NCI-H774 (cell line): ENCODE measurements around the gene RAD50.
"Not testable (repeated sequence)": the region's sequence is repeated elsewhere in the genome, so short reads cannot be mapped to it uniquely, and the experiment has no call there.

Experiments used
- DNase-seq: peaks from one replicate; lab custom pipeline; 2025; lab: John Stamatoyannopoulos, UW

RAD50 gene

GRCh38 chr5:132557478-132558172 lies 848 bp downstream of the RAD50 start:
- DNase-seq, result no peak

GRCh38 chr5:132559383-132560060 lies 2.7 kb downstream of the RAD50 start:
- DNase-seq, result no peak

GRCh38 chr5:132561601-132562000 lies 4.8 kb downstream of the RAD50 start:
- DNase-seq, result no peak

GRCh38 chr5:132564555-132564954 lies 7.8 kb downstream of the RAD50 start:
- not testable (repeated sequence) for DNase-seq

- DNase-seq, result no peak
Measured at GRCh38 chr5:132566657-132567056, 9.9 kb downstream of the RAD50 start.

- no peak for DNase-seq
Measured at GRCh38 chr5:132576123-132576522, 19.3 kb downstream of the RAD50 start.

GRCh38 chr5:132584560-132584959 lies 27.8 kb downstream of the RAD50 start:
- DNase-seq, result not testable (repeated sequence)

- no peak for DNase-seq
Measured at GRCh38 chr5:132586063-132586462, 29.3 kb downstream of the RAD50 start.

GRCh38 chr5:132589467-132589866 lies 32.7 kb downstream of the RAD50 start:
- no peak for DNase-seq

- no peak for DNase-seq
Measured at GRCh38 chr5:132591145-132591544, 34.4 kb downstream of the RAD50 start.

- no peak for DNase-seq
Measured at GRCh38 chr5:132592521-132592920, 35.7 kb downstream of the RAD50 start.

- no peak for DNase-seq
Measured at GRCh38 chr5:132594170-132594569, 37.4 kb downstream of the RAD50 start.

GRCh38 chr5:132595624-132596023 lies 38.8 kb downstream of the RAD50 start:
- DNase-seq, result no peak

- no peak for DNase-seq
Measured at GRCh38 chr5:132601071-132601728, 44.4 kb downstream of the RAD50 start.

GRCh38 chr5:132607095-132607494 lies 50.3 kb downstream of the RAD50 start:
- DNase-seq, result no peak

GRCh38 chr5:132608107-132608506 lies 51.3 kb downstream of the RAD50 start:
- no peak for DNase-seq

- no peak for DNase-seq
Measured at GRCh38 chr5:132611965-132612364, 55.2 kb downstream of the RAD50 start.

- DNase-seq, result no peak
Measured at GRCh38 chr5:132612846-132613245, 56.1 kb downstream of the RAD50 start.

- no peak for DNase-seq
Measured at GRCh38 chr5:132621699-132622098, 64.9 kb downstream of the RAD50 start.

GRCh38 chr5:132622608-132623007 lies 65.8 kb downstream of the RAD50 start:
- no peak for DNase-seq

- DNase-seq, result no peak
Measured at GRCh38 chr5:132627470-132627869, 70.7 kb downstream of the RAD50 start.

GRCh38 chr5:132628814-132629213 lies 72.0 kb downstream of the RAD50 start:
- no peak for DNase-seq
